ENCODE results near the gene KLHDC7A. TPM values are rescaled to one million over a fixed set of nuclear protein-coding genes. Genes with fewer than 3 reads are reported as not detected.

The KLHDC7A gene
- total and polyA plus RNA-seq, 11 donors: 0.05 to 0.16 (median 0.12) TPM; not detected in 8

DNA sequence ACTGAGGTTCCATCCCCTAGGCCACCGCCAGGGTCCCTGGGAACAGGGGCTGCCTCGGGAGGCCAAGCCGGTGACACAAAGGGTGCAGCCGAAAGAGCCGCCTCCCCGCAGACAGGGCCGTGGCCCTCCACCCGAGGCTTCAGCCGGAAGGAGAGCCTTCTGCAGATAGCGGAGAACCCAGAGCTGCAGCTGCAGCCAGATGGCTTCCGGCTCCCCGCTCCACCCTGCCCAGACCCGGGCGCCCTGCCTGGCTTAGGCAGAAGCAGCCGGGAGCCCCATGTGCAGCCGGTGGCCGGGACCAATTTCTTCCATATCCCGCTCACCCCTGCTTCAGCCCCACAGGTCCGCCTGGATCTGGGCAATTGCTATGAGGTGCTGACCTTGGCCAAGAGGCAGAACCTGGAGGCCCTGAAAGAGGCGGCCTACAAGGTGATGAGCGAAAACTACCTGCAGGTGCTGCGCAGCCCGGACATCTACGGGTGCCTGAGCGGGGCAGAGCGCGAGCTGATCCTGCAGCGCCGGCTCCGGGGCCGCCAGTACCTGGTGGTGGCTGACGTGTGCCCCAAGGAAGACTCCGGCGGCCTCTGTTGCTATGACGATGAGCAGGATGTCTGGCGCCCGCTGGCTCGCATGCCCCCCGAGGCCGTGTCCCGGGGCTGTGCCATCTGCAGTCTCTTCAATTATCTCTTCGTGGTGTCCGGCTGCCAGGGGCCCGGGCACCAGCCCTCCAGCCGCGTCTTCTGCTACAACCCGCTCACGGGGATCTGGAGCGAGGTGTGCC, 1.4 kb downstream of the KLHDC7A start:
- Histone ChIP-seq H3K36me3 (no peaks in the 10 kb centered on the region), H3K9me3 (no peaks in the 10 kb centered on the region), H3K4me3 (no peak overlapping the region), H3K27ac (no peak overlapping the region), H3K27me3 (peaks cover 0 to 29% (median 0%) of the 10 kb centered on the region in 9 donors), H3K4me1 (peaks cover 0 to 11% (median 0%) of the 10 kb centered on the region in 12 donors)
- intact Hi-C loops (cut with DNase I): no loop called here
- WGBS, 4 donors: 79 to 87% (median 85%) methylated on average over 27 to 49 of the region's 49 CpGs
- DNase-seq (no peak), ATAC-seq (no peak)
- TF ChIP-seq, protein P1, sequence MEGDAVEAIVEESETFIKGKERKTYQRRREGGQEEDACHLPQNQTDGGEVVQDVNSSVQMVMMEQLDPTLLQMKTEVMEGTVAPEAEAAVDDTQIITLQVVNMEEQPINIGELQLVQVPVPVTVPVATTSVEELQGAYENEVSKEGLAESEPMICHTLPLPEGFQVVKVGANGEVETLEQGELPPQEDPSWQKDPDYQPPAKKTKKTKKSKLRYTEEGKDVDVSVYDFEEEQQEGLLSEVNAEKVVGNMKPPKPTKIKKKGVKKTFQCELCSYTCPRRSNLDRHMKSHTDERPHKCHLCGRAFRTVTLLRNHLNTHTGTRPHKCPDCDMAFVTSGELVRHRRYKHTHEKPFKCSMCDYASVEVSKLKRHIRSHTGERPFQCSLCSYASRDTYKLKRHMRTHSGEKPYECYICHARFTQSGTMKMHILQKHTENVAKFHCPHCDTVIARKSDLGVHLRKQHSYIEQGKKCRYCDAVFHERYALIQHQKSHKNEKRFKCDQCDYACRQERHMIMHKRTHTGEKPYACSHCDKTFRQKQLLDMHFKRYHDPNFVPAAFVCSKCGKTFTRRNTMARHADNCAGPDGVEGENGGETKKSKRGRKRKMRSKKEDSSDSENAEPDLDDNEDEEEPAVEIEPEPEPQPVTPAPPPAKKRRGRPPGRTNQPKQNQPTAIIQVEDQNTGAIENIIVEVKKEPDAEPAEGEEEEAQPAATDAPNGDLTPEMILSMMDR (IDR thresholded peaks at IDR 0.05): no peak
- TF ChIP-seq POLR2A (IDR thresholded peaks at IDR 0.05): no peak

DNA sequence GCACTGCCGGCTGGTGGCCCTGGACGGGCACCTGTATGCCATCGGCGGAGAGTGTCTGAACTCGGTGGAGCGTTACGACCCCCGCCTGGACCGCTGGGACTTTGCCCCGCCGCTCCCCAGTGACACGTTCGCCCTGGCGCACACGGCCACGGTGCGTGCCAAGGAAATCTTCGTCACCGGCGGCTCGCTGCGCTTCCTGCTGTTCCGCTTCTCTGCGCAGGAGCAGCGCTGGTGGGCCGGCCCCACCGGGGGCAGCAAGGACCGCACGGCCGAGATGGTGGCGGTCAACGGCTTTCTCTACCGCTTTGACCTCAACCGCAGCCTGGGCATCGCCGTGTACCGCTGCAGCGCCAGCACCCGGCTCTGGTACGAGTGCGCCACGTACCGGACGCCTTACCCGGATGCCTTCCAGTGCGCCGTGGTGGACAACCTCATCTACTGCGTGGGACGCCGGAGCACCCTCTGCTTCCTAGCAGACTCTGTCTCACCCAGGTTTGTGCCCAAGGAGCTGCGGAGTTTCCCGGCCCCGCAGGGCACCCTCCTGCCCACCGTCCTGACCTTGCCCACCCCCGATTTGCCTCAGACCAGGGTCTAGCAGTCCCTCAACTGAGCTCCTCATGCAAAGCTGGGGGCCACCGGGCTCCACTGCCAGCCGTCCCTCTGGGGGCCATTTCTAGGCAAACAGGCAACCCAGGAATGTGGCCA, 2.1 kb downstream of the KLHDC7A start:
- peaks cover 0 to 29% (median 0%) of the 10 kb centered on the region in 9 donors for H3K27me3 ChIP-seq
- peaks cover 0 to 11% (median 0%) of the 10 kb centered on the region in 12 donors for H3K4me1 ChIP-seq
- no peak for TF ChIP-seq POLR2A (IDR thresholded peaks at IDR 0.05)
- TF ChIP-seq, protein P1 (IDR thresholded peaks at IDR 0.05): no peak
- no peak for DNase-seq
- no peak overlapping the region for H3K27ac ChIP-seq
- no peaks in the 10 kb centered on the region for H3K36me3 ChIP-seq
- no peaks in the 10 kb centered on the region for H3K9me3 ChIP-seq
- no peak overlapping the region for H3K4me3 ChIP-seq
- no peak for ATAC-seq
- intact Hi-C loops (cut with DNase I): no loop called here
- WGBS, 4 donors: 91 to 97% (median 96%) methylated on average over 42 to 57 of the region's 57 CpGs

DNA sequence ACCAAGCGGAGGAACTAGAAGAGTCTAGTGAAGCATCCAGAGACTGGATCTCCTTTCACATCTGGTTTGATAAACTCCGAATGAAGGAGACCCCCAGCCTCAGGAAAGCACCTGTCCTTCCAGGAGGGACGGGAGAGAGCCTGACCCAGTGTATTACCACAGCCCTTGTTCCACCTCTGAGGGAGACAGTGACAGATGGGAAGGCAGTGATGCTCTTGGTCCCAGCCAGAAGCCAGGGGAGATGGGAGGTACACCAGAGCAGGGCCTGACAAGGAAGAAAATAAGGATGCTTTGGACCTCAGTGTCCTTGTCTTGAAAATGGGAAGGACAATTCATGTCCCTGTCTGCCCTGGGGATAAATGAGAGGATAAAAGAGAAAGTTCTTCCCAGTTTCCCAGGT, 3.5 kb downstream of the KLHDC7A start:
- H3K27me3 ChIP-seq: peaks cover 0 to 29% (median 0%) of the 10 kb centered on the region in 9 donors
- intact Hi-C loops (cut with DNase I): no loop called here
- peaks cover 0 to 11% (median 0%) of the 10 kb centered on the region in 12 donors for H3K4me1 ChIP-seq

More for the DNA sequence above, 3.5 kb downstream of the KLHDC7A start:
- no peak overlapping the region for H3K27ac ChIP-seq
- peaks cover 0 to 1% (median 0%) of the 10 kb centered on the region in 12 donors for H3K9me3 ChIP-seq
- no peak overlapping the region for H3K4me3 ChIP-seq
- no peak for DNase-seq
- no peak for TF ChIP-seq POLR2A (IDR thresholded peaks at IDR 0.05)
- TF ChIP-seq, protein P1 (IDR thresholded peaks at IDR 0.05): no peak
- H3K36me3 ChIP-seq: no peaks in the 10 kb centered on the region
- 72 to 100% (median 85%) methylated on average over 3 of the region's 3 CpGs for WGBS, 4 donors
- ATAC-seq: no peak

Data from heart left ventricle (tissue), 16 donors.